Measurements from ENCODE around the gene MTERF4.

Gene MTERF4

DNA sequence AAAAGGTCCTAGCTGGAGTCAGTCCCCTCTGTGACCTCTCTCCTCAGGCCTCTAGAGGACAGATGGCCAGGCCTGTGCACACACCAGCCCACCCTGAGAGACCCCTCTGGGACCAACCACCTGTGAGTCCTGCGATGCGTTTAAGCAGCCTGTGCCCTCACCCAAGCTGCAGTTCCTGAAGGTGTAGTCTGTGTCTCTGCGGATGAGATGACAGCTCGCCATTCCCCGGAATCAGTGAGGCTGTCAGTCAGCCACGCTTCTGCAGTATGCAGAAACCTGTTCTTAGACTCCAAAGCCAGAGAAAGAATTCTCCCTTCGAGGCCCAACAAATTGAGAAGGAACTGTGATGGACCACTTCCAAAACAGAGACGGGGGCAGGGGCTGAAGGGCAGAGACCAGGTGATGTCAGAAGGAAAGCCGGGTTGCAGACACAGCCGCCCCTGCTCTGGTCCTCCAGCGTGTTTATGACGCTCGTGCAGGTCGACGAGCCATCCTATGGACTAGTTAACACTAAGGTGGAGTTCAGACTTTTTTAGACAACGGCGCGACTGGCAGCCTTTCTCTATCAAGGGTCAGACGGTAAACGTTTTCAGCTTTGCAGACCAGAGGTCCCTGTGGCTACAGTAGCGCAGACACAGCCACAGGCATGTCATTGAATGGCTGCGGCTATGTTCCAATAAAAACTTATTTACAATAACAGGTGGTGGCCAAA, 10.2 kb downstream of the MTERF4 start:
- H3K27ac ChIP-seq: peak overlapping the region; percentile 97
- TF ChIP-seq, protein P1, sequence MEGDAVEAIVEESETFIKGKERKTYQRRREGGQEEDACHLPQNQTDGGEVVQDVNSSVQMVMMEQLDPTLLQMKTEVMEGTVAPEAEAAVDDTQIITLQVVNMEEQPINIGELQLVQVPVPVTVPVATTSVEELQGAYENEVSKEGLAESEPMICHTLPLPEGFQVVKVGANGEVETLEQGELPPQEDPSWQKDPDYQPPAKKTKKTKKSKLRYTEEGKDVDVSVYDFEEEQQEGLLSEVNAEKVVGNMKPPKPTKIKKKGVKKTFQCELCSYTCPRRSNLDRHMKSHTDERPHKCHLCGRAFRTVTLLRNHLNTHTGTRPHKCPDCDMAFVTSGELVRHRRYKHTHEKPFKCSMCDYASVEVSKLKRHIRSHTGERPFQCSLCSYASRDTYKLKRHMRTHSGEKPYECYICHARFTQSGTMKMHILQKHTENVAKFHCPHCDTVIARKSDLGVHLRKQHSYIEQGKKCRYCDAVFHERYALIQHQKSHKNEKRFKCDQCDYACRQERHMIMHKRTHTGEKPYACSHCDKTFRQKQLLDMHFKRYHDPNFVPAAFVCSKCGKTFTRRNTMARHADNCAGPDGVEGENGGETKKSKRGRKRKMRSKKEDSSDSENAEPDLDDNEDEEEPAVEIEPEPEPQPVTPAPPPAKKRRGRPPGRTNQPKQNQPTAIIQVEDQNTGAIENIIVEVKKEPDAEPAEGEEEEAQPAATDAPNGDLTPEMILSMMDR (conservative IDR thresholded peaks at IDR 0.05): no peak
- TF ChIP-seq ZFX (IDR thresholded peaks at IDR 0.05): no peak

GRCh38 chr2:241091201-241091600, 10.9 kb downstream of the MTERF4 start:
- H3K27ac ChIP-seq: peak overlapping the region; percentile 97
- TF ChIP-seq, protein P1 (conservative IDR thresholded peaks at IDR 0.05): no peak
- no peak for TF ChIP-seq ZFX (IDR thresholded peaks at IDR 0.05)

GRCh38 chr2:241088791-241089732, 13.0 kb downstream of the MTERF4 start:
- H3K27ac ChIP-seq: no peak overlapping the region
- no peak for TF ChIP-seq ZFX (IDR thresholded peaks at IDR 0.05)
- TF ChIP-seq, protein P1 (conservative IDR thresholded peaks at IDR 0.05): no peak

- no peak overlapping the region for H3K27ac ChIP-seq
- TF ChIP-seq, protein P1 (conservative IDR thresholded peaks at IDR 0.05): no peak
- no peak for TF ChIP-seq ZFX (IDR thresholded peaks at IDR 0.05)
Observed at GRCh38 chr2:241088376-241088775, 13.7 kb downstream of the MTERF4 start.

DNA sequence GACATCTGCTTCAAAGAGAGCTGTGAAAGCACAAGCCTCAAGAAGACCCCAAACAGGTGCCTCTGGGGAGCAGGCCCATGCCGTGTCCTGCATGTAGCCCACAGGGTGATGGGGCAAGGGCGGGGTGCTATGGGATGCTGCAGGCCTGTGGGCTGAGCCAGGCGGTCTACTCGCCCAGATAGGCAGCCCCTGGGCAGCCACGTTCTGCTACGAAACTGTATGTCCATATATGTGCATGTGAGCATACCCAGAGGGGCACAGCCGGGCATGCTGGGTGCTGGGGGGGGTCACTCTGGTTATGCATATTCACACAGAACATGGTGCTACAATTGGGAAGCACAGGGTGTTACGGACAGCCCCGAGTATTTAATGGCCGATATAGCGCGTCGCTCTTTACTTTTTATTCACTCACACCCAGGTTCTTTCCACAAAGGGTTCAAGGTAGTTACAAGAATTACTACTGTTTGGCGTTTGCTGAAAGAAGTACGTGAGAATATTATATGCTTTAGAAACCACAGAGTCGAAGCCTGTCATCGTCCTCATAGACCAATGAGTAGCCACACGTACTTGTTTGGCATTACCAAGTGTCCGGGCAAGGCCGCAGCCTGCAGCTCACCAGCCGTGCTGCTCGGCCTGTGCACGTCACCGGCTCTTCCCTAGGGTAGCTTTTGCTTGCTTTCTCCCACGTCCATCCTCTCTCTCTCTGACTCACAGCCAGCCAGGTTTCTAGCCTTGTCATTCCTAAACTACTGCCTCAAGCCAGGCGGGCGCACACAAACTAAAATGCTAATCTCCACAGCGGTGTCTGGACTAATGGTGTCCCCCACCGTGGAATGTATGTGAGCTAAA, 14.4 kb downstream of the MTERF4 start:
- TF ChIP-seq, protein P1 (conservative IDR thresholded peaks at IDR 0.05): no peak
- TF ChIP-seq ZFX (IDR thresholded peaks at IDR 0.05): no peak
- no peak overlapping the region for H3K27ac ChIP-seq

DNA sequence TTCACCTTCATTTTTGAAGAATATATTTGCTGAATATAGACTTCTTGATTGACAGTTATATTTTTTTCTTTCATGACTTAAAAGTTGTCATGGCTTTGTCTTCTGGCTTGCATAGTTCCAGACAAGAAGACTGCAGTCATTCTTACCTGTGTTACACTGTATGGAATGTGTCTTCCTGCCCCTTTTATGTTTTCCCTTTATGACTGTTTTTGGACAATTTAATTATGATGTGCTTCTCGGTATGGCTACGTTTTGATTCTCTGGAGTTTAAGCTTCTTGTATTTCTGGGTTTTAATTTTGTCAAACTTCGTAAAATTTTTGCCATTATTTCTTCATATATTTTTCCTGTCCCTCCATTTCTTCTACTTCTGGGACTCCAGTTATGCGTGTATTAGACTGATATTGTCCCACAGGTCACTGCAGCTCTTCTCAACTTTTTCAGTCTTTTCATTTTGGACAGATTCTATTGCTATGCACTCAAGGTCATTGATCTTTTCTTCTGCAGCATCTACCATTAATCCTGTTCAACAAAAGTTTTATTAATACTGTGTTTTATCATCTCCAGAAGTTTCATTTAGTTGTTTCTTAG, 17.1 kb downstream of the MTERF4 start:
- H3K27ac ChIP-seq: no peak overlapping the region
- TF ChIP-seq, protein P1 (conservative IDR thresholded peaks at IDR 0.05): no peak
- no peak for TF ChIP-seq ZFX (IDR thresholded peaks at IDR 0.05)

Measured in C4-2B (cell line).